Activated CD8-positive, alpha-beta T cell treated with anti-CD3 and anti-CD28 coated beads, Interleukin-2, amount 10 ng/mL, durations not matched to agents 7 days and 5 days (primary cell): ENCODE results near the gene UBAP2. TPM values are rescaled to one million over a fixed set of nuclear protein-coding genes. Genes with fewer than 3 reads are reported as not detected.

Source experiments
- ATAC-seq: fragments of 150-1000 bp; cut with Tn5 transposase; one replicate; pipeline ENCODE4 v1.10.0; 2021; ENCODE audit warnings: moderate library complexity
- CTCF ChIA-PET: fragments of 350-600 bp; sonication (Branson Sonifier 250); formaldehyde crosslinking; loops from one replicate; lab custom pipeline; 2021; ENCODE audit warnings: antibody characterized with exemption; lab: Charles Lee
- POLR2A ChIA-PET: fragments of 350-600 bp; sonication (Branson Sonifier 250); formaldehyde crosslinking; loops from one replicate; lab custom pipeline; 2021; ENCODE audit warnings: antibody characterized with exemption; lab: Charles Lee
- DNase-seq: peaks from one replicate; pipeline ENCODE4 v3.0.0-alpha.2; 2020
- H3K27ac Mint-ChIP-seq: one replicate; pipeline ENCODE4 v1.8.0; 2021; ENCODE audit warnings: mild to moderate bottlenecking, mixed read lengths
- H3K27me3 Mint-ChIP-seq: one replicate; pipeline ENCODE4 v1.8.0; 2021; ENCODE audit warnings: low read depth, mixed read lengths
- H3K36me3 Mint-ChIP-seq: one replicate; pipeline ENCODE4 v1.8.0; 2021; ENCODE audit warnings: low read depth, mixed read lengths
- H3K4me1 Mint-ChIP-seq: one replicate; pipeline ENCODE4 v1.8.0; 2021; ENCODE audit warnings: low read depth, mixed read lengths
- H3K4me3 Mint-ChIP-seq: one replicate; pipeline ENCODE4 v1.8.0; 2021; ENCODE audit warnings: mild to moderate bottlenecking, mixed read lengths
- H3K9me3 Mint-ChIP-seq: one replicate; pipeline ENCODE4 v1.8.0; 2022; ENCODE audit warnings: mixed read lengths; ENCODE audit not compliant: insufficient read depth
- total RNA-seq, 2 experiments: library from RNA; stranded (reverse); gene quantifications; one replicate each; pipeline ENCODE4 v1.2.3, GENCODE V29; 2021

The UBAP2 gene
- total RNA-seq, 2 experiments from 2014 or later, result 54.0 to 56.1 TPM

DNA sequence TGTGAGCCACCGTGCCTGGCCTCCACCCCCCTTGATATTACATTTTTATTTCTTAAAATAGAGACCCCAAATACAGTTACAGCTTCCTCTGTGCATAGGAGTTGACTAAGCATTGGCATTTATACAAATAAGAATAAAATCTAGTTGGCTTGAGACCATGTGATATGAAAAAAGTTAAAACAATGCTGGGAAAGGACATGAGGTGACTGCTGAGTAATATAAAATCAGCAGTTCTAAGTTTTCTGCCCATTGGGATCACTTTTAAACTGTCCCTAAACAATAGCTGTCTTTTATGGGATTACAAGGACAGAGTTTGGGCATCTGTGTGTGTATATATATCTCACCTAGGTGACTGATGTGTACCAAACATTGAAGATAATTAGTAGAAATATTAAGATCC lies 135.1 kb downstream of the UBAP2 start:
- peaks cover 42% of the 10 kb centered on the region for H3K36me3 Mint-ChIP-seq
- ATAC-seq (no peak), DNase-seq (no peak)
- ChIA-PET CTCF (interaction anchor here (1.3 to 1.7 kb wide), 2 partner anchors 11 to 100 kb away, joined by 7 to 8 read pairs; no protein-coding TSS in a partner anchor), POLR2A (interaction anchor here (1.0 kb wide), 1 partner anchor 100 kb away, joined by 3 read pairs; no protein-coding TSS in a partner anchor)
- no peaks in the 10 kb centered on the region for H3K9me3 Mint-ChIP-seq
- H3K27me3 Mint-ChIP-seq, result no peaks in the 10 kb centered on the region
- H3K4me3 Mint-ChIP-seq, result no peak overlapping the region
- H3K4me1 Mint-ChIP-seq, result no peaks in the 10 kb centered on the region
- H3K27ac Mint-ChIP-seq, result no peak overlapping the region

DNA sequence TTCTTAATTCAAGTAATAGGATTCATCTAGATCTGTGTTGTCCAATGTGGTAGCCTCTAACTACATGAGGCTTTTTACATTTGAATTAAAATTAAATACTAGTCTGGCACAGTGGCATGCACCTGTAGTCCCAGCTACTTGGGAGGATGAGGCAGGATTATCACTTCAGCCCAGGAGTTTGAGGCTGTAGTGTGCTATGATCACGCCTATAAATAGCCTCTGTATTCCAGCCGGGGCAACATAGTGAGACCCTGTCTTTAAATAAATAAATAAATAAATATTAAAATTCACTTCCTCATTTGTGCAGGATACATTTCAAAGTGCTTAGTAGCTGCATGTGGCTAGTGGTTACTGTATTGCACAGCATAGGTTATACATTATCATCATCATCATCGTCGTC lies 139.9 kb downstream of the UBAP2 start:
- no peak overlapping the region for H3K4me3 Mint-ChIP-seq
- H3K27ac Mint-ChIP-seq, result no peak overlapping the region
- CTCF ChIA-PET, result no interaction called here

DNA sequence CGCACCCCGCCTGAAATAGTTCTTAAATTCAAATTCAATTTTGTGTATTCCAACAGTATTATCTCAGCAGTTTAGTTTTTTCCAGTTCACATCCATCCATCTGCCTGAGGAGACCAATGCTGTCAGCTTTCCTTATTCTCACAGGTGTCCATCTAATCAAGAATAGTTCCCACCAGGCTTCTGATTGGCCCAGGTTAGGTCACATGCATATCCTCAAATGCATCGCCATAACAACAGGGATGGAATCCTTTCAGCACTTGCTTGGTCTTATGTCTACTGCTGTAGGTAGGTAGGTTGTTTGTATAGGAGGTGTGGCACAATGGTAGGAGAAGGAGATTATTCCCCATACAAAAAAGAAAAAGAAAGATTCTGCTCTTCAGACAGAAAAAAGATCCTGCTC lies 140.6 kb downstream of the UBAP2 start:
- no peaks in the 10 kb centered on the region for H3K9me3 Mint-ChIP-seq
- H3K36me3 Mint-ChIP-seq, result peaks cover 40% of the 10 kb centered on the region
- CTCF ChIA-PET, result no interaction called here
- no peak overlapping the region for H3K4me3 Mint-ChIP-seq
- ATAC-seq (no peak), DNase-seq (no peak)
- H3K27me3 Mint-ChIP-seq, result no peaks in the 10 kb centered on the region
- POLR2A ChIA-PET, result no interaction called here
- no peak overlapping the region for H3K27ac Mint-ChIP-seq
- H3K4me1 Mint-ChIP-seq, result peaks cover 3% of the 10 kb centered on the region

More for the DNA sequence above, 139.9 kb downstream of the UBAP2 start:
- peaks cover 1% of the 10 kb centered on the region for H3K4me1 Mint-ChIP-seq
- no peaks in the 10 kb centered on the region for H3K9me3 Mint-ChIP-seq
- POLR2A ChIA-PET, result no interaction called here
- peaks cover 38% of the 10 kb centered on the region for H3K36me3 Mint-ChIP-seq
- no peaks in the 10 kb centered on the region for H3K27me3 Mint-ChIP-seq
- no peak for DNase-seq
- no peak for ATAC-seq

DNA sequence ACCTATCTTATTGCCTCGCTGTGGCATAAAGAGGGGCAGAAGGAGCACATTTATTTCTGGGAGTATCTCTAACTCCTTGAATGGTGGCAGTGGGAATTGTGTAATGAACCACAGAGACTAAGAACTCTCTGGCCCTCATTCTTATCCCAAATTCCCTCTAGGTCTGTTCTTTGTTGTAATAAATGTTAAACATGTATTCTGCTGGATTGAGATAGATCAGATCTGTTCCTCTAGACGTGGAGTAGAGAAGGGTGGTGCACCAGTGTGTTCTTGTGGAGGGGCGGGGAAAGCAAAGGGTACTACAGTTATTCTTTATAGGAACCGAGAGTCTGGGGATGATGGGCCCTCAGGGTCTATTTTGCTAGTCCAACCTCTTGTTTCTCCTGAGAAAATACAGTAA lies 141.3 kb downstream of the UBAP2 start:
- Mint-ChIP-seq H3K27me3 (no peaks in the 10 kb centered on the region), H3K4me3 (no peak overlapping the region), H3K4me1 (peaks cover 3% of the 10 kb centered on the region), H3K27ac (no peak overlapping the region), H3K36me3 (peaks cover 37% of the 10 kb centered on the region), H3K9me3 (no peaks in the 10 kb centered on the region)
- DNase-seq, result no peak
- CTCF ChIA-PET, result no interaction called here
- ATAC-seq, result no peak
- POLR2A ChIA-PET, result no interaction called here

DNA sequence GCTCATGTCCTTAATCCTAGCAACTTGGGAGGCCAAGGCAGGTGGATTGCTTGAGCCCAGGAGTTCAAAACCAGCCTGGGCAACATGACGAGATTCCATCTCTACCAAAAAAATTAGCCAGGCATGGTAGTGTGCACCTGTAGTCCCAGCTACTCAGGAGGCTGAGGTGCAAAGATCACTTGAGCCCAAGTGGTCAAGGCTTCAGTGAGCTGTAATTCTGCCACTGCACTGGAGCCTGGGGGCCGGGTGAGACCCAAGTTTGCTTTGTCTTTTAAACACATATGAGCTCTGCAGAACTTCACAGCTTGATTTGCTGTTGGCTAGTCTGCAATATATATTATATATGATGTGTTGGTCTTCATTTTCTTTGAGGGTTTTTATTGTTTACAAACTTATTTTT lies 141.9 kb downstream of the UBAP2 start:
- Mint-ChIP-seq H3K36me3 (peaks cover 38% of the 10 kb centered on the region), H3K27me3 (no peaks in the 10 kb centered on the region), H3K27ac (no peak overlapping the region), H3K4me1 (peaks cover 3% of the 10 kb centered on the region), H3K9me3 (no peaks in the 10 kb centered on the region), H3K4me3 (no peak overlapping the region)
- no peak for ATAC-seq
- DNase-seq, result no peak
- CTCF ChIA-PET, result no interaction called here
- POLR2A ChIA-PET, result no interaction called here

DNA sequence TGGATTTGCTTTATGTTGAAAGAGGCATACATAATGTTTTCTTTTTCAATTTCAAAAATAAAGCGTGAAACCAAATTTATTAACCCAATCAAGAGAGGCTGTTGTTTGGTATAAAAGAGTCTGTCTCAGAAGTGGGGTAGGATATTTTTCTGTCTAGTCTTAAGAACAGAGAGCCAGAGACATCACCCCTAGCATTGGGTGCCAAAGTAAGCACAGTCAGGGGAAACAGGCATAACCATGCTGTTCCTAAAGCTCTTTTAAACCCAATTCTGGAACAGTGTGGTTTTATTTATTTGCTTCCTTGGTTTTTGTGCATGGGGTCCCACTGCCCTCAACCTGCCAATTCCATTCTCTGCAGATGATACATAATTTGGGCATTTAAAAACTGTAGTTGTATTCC lies 143.6 kb downstream of the UBAP2 start:
- H3K36me3 Mint-ChIP-seq, result peaks cover 46% of the 10 kb centered on the region
- no peaks in the 10 kb centered on the region for H3K9me3 Mint-ChIP-seq
- ChIA-PET CTCF (no interaction called here), POLR2A (no interaction called here)
- no peak for ATAC-seq
- no peaks in the 10 kb centered on the region for H3K27me3 Mint-ChIP-seq
- H3K4me1 Mint-ChIP-seq, result peaks cover 3% of the 10 kb centered on the region
- H3K27ac Mint-ChIP-seq, result no peak overlapping the region
- H3K4me3 Mint-ChIP-seq, result no peak overlapping the region
- DNase-seq, result no peak

DNA sequence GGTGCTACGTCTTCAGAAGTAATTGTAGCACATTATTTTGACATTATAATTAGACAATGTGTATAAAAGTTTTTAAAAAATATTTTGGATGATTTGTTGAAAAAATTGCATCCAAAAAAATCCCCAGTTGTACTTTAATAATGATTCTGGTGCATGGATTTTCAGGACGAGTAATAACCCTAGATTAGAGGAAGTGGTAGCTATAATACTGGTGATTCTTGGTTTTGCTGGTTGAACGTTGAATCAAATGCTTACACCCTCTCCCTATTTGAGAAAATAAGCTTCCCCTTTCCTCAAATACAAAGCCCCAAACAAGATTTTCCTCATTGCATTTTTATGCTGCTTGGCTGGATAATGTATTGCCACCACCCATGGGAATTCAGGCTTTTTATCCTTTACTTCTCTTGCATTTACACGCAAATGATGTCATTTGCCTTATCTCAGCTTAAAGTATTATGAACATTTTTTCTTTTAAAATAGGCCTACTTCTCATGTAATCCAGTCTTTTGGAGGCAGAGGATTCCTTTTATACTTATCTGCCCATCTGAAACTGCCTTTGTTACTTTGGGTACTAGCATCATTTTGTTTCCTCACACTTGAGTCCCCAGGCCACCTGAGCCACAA lies 145.4 kb downstream of the UBAP2 start:
- DNase-seq (no peak), ATAC-seq (no peak)
- H3K9me3 Mint-ChIP-seq, result no peaks in the 10 kb centered on the region
- peaks cover 3% of the 10 kb centered on the region for H3K4me1 Mint-ChIP-seq
- peaks cover 41% of the 10 kb centered on the region for H3K36me3 Mint-ChIP-seq
- no peak overlapping the region for H3K4me3 Mint-ChIP-seq
- ChIA-PET CTCF (interaction anchor here (1.0 to 1.5 kb wide), 3 partner anchors 48 to 171 kb away, joined by 3 to 7 read pairs (median 3); no protein-coding TSS in a partner anchor), POLR2A (no interaction called here)
- H3K27me3 Mint-ChIP-seq, result no peaks in the 10 kb centered on the region
- no peak overlapping the region for H3K27ac Mint-ChIP-seq

DNA sequence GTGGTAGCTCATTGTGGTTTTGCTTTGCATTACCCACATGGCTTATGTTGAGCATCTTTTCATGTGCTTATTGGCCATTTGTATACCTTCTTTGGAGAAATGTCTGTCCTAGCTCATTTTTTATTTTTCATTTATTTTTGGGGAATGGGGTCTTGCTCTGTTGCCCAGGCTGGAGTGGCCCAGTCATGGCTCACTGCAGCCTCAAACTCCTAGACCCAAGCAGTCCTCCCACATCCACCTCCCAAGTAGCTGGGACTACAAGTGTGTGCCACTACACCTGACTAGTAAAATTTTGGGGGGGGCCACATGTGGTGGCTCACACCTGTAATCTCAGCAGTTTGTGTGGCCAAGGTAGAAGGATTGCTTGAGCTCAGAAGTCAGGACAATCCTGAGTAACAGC lies 154.4 kb downstream of the UBAP2 start:
- no peak for DNase-seq
- POLR2A ChIA-PET, result interaction anchor here (0.9 kb wide), 1 partner anchor 9 kb away, joined by 5 read pairs; no protein-coding TSS in a partner anchor
- H3K27me3 Mint-ChIP-seq, result no peaks in the 10 kb centered on the region
- H3K4me3 Mint-ChIP-seq, result no peak overlapping the region
- H3K4me1 Mint-ChIP-seq, result no peaks in the 10 kb centered on the region
- CTCF ChIA-PET, result interaction anchor here (1.4 kb wide), 1 partner anchor 82 kb away, joined by 3 read pairs; no protein-coding TSS in a partner anchor
- H3K27ac Mint-ChIP-seq, result no peak overlapping the region
- no peaks in the 10 kb centered on the region for H3K9me3 Mint-ChIP-seq
- peaks cover 21% of the 10 kb centered on the region for H3K36me3 Mint-ChIP-seq
- no peak for ATAC-seq

DNA sequence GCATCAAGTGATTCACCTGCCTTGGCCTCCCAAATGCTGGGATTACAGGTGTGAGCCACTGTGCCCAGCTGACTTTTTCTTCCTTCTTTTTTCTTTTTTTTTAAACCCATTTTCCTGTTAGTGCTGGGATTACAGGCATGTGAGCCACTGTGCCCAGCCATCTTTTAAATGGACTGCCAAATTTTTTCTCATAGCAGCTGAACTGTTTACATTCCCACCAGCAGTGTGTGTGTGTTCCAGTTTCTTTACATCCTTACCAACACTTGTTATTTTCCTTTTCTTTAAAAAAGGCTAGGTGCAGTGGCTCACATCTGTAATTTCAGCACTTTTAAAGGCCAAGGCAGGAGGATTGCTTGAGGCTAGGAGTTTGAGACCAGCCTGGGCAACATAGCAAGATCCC lies 154.8 kb downstream of the UBAP2 start:
- ChIA-PET POLR2A (interaction anchor here (0.9 kb wide), 1 partner anchor 9 kb away, joined by 5 read pairs; no protein-coding TSS in a partner anchor), CTCF (interaction anchor here (1.4 kb wide), 1 partner anchor 81 kb away, joined by 3 read pairs; no protein-coding TSS in a partner anchor)
- peaks cover 21% of the 10 kb centered on the region for H3K36me3 Mint-ChIP-seq
- ATAC-seq (no peak), DNase-seq (no peak)
- no peaks in the 10 kb centered on the region for H3K9me3 Mint-ChIP-seq
- no peak overlapping the region for H3K27ac Mint-ChIP-seq
- H3K4me1 Mint-ChIP-seq, result no peaks in the 10 kb centered on the region
- no peak overlapping the region for H3K4me3 Mint-ChIP-seq
- no peaks in the 10 kb centered on the region for H3K27me3 Mint-ChIP-seq

DNA sequence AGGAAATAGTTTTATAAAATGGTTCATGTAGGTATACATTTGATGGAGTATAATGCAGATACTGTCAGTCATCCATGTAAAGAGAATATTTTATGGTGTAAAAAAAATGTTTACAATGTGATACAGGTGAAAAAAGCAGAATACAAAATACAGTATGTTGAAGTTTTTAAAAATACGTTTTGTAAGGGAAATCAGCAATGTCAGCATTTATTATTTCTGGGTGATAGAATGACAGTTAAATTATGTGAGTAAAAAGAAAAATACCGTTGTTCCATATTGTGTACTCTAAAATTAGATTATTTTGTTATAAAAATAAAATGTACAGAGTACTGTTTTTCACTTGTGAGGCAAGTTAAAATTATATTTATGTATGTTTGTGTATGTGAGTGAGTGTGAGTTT lies 162.7 kb downstream of the UBAP2 start:
- H3K9me3 Mint-ChIP-seq, result no peaks in the 10 kb centered on the region
- no peaks in the 10 kb centered on the region for H3K27me3 Mint-ChIP-seq
- H3K27ac Mint-ChIP-seq, result no peak overlapping the region
- POLR2A ChIA-PET, result interaction anchor here (1.7 kb wide), 1 partner anchor 8 kb away, joined by 5 read pairs; no protein-coding TSS in a partner anchor
- no peak for ATAC-seq
- peaks cover 9% of the 10 kb centered on the region for H3K4me1 Mint-ChIP-seq
- H3K36me3 Mint-ChIP-seq, result peaks cover 19% of the 10 kb centered on the region
- DNase-seq, result no peak
- CTCF ChIA-PET, result no interaction called here
- H3K4me3 Mint-ChIP-seq, result no peak overlapping the region

DNA sequence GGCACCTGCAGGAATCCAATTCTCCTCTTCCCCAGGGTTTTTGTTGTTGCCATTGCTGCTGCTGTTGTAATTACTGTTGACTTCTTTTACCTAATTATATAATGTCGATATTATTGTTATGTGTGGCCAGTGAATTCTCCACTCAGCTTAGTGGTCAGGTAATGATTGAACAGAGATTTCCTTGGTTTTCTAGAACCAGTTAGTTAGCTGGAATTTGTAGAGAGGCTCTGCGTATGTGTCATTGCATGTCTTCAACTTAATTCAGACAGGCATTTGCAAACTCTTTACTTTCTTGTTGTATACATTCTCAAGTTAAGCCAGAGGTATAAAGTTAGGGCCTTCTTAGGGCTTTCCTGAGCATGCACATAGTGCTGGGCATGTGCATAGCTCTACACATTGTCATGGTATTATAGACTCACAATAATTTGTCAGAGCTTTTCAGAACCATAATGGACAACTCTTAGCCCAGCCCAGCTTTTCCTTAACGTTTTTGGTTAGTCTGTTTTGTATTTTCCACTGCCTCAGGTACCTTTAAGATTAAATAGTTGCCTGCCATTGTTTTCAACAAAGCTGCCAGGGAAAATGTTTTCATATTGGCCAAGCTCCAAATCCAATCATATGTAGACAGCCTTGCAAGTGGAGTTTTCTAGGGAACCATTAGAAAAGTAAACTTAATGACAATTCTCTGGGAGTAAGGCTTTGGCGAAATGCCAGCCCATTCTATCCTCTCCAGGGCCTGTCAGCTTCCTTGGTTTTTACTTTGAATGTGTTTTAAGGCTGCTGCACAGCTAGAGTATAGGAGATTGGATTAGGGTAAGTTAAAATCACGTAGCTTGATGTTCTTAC lies 163.6 kb downstream of the UBAP2 start:
- Mint-ChIP-seq H3K36me3 (peaks cover 16% of the 10 kb centered on the region), H3K4me1 (peaks cover 13% of the 10 kb centered on the region), H3K27ac (no peak overlapping the region), H3K4me3 (no peak overlapping the region), H3K27me3 (no peaks in the 10 kb centered on the region), H3K9me3 (no peaks in the 10 kb centered on the region)
- ATAC-seq (no peak), DNase-seq (no peak)
- ChIA-PET POLR2A (interaction anchor here (1.7 kb wide), 1 partner anchor 9 kb away, joined by 5 read pairs; no protein-coding TSS in a partner anchor), CTCF (interaction anchor here (1.0 to 1.4 kb wide), 2 partner anchors 106 to 189 kb away, joined by 3 to 5 read pairs; no protein-coding TSS in a partner anchor)

DNA sequence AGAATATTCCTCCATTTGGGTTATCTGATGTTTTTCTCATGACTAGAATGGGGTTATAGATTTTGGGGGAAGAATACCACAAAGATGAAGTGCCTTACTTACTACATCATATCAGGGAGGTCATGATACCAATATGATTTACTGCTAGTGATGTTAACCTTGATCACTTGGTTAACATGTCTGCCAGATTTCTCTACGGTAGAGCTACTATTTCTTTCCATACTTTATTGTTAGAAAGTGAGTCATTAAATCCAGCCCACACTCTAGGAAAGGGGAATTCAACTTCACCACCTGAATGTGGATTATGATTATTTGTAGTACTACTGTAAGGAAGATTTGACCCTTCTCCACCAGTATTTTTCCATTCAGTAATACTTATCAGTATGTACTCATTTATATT lies 167.1 kb downstream of the UBAP2 start:
- H3K4me1 Mint-ChIP-seq, result peaks cover 14% of the 10 kb centered on the region
- ATAC-seq (no peak), DNase-seq (no peak)
- ChIA-PET CTCF (no interaction called here), POLR2A (no interaction called here)
- no peak overlapping the region for H3K27ac Mint-ChIP-seq
- no peaks in the 10 kb centered on the region for H3K27me3 Mint-ChIP-seq
- no peaks in the 10 kb centered on the region for H3K9me3 Mint-ChIP-seq
- H3K36me3 Mint-ChIP-seq, result peaks cover 4% of the 10 kb centered on the region
- no peak overlapping the region for H3K4me3 Mint-ChIP-seq
